ENCODE measurements around the gene DDR2.
"Not testable (repeated sequence)": the region's sequence is repeated elsewhere in the genome, so short reads cannot be mapped to it uniquely, and the experiment has no call there.

DDR2 gene

DNA sequence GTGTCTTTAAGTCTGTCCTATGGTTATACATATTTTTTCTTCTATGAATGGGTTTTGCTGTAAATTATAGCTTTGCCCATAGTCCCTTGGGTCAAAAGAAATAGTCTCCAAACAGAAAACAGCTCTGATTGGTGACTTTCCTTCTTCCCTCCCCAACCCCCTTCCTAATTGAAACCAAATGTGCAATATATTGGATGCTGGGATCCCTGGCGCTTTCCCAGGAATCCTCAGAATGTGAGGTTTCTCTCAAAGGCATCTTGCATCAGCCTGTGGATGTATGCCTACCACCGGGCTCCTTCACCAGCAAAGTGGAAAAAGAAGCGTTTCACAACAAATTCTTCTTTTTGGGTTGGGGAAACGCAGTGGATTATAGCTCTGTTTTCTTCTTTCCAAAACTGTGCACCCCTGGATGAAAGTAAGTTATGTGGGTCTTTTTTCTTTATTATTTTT lies at the start of gene DDR2:
DDR2 (plus strand) TSS at position 248 of the 450 bp plus-strand sequence. CDS start 86,600 bp downstream, outside the sequence.
- Histone ChIP-seq H3K27me3 (ENCODE audit: control insufficient read depth in 1 of 2, insufficient read depth in 2 of 2, low read length in 2 of 2) (no peaks in the 10 kb centered on the region), H3K4me1 (ENCODE audit: control insufficient read depth in 1 of 2, insufficient read depth in 2 of 2, low read length in 2 of 2) (no peaks in the 10 kb centered on the region), H3K9ac (ENCODE audit: low read depth in 1 of 2, low read length in 2 of 2) (peak within 1 kb of the TSS in 1 of 2 donors; percentile 45), H3K9me3 (ENCODE audit: control insufficient read depth in 1 of 2, low read length in 2 of 2) (no peaks in the 10 kb centered on the region), H3K27ac (ENCODE audit: low read depth, low read length) (peak within 1 kb of the TSS; percentile 37), H3K36me3 (ENCODE audit: control insufficient read depth in 1 of 2, insufficient read depth in 2 of 2, low read length in 2 of 2) (no peaks in the 10 kb centered on the region), H3K4me3 (ENCODE audit: low read depth in 1 of 2, low read length in 2 of 2) (peak within 1 kb of the TSS; percentile 37 to 49)

DNA sequence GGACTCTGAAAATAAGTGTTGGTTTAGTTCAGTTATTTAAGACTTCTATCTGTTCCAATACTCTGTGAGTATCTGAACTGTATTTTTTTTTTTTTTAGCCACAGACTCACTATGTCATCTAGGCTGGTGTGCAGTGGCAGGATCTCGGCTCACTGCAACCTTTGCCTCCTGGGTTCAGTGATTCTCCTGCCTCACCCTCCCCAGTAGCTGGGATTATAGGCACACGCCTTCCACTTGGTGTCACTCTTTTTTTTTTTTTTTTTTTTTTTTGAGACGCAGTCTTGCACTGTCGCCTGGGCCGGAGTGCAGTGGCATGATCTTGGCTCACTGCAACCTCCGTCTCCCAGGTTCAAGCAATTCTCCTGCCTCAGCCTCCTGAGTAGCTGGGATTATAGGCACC lies 49.4 kb upstream of the DDR2 start:
- not testable (repeated sequence) for H3K4me1 ChIP-seq (ENCODE audit: control insufficient read depth in 1 of 2, insufficient read depth in 2 of 2, low read length in 2 of 2); H3K4me3 ChIP-seq (ENCODE audit: low read depth in 1 of 2, low read length in 2 of 2); H3K27me3 ChIP-seq (ENCODE audit: control insufficient read depth in 1 of 2, insufficient read depth in 2 of 2, low read length in 2 of 2); H3K9ac ChIP-seq (ENCODE audit: low read depth in 1 of 2, low read length in 2 of 2); H3K9me3 ChIP-seq (ENCODE audit: control insufficient read depth in 1 of 2, low read length in 2 of 2); H3K27ac ChIP-seq (ENCODE audit: low read depth, low read length)
- H3K36me3 ChIP-seq (ENCODE audit: control insufficient read depth in 1 of 2, insufficient read depth in 2 of 2, low read length in 2 of 2), result peaks cover 9 to 54% of the 10 kb centered on the region in 2 donors

DNA sequence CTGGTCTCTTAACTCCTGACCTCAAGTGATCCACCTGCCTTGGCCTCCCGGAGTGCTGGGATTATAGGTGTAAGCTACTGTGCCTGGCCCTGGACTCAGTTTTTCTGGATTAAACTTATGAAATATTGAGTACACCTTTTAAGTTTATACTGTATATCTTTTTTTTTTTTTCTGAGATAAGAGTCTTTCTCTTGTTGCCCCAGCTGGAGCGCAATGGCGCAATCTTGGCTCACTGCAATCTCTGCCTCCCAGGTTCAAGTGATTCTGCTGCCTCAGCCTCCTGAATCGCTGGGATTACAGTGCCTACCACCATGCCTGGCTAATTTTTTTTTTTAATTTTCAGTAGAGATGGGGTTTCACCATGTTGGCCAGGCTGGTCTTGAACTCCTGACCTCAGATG lies 47.2 kb upstream of the DDR2 start:
- not testable (repeated sequence) for H3K27ac ChIP-seq (ENCODE audit: low read depth, low read length); H3K4me3 ChIP-seq (ENCODE audit: low read depth in 1 of 2, low read length in 2 of 2); H3K4me1 ChIP-seq (ENCODE audit: control insufficient read depth in 1 of 2, insufficient read depth in 2 of 2, low read length in 2 of 2); H3K9me3 ChIP-seq (ENCODE audit: control insufficient read depth in 1 of 2, low read length in 2 of 2); H3K9ac ChIP-seq (ENCODE audit: low read depth in 1 of 2, low read length in 2 of 2); H3K27me3 ChIP-seq (ENCODE audit: control insufficient read depth in 1 of 2, insufficient read depth in 2 of 2, low read length in 2 of 2)
- H3K36me3 ChIP-seq (ENCODE audit: control insufficient read depth in 1 of 2, insufficient read depth in 2 of 2, low read length in 2 of 2), result peaks cover 13 to 49% of the 10 kb centered on the region in 2 donors

DNA sequence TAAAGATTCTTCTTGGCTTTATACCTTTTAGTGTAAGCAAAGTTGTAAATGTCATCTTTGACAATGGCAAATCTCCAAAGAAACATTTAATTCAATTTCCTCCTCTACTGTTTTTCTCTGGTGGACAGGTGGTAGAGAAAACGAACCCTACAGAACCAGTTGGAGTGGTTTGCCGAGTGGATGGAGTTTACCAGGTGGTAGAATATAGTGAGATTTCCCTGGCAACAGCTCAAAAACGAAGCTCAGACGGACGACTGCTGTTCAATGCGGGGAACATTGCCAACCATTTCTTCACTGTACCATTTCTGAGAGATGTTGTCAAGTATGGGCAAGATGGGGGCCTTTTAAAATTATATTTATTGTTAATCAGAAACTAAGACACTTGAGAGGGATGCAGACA lies 44.9 kb upstream of the DDR2 start:
- no peaks in the 10 kb centered on the region for H3K27me3 ChIP-seq (ENCODE audit: control insufficient read depth in 1 of 2, insufficient read depth in 2 of 2, low read length in 2 of 2)
- H3K27ac ChIP-seq (ENCODE audit: low read depth, low read length), result no peak overlapping the region
- H3K4me1 ChIP-seq (ENCODE audit: control insufficient read depth in 1 of 2, insufficient read depth in 2 of 2, low read length in 2 of 2), result peaks cover 0 to 4% of the 10 kb centered on the region in 2 donors
- H3K9ac ChIP-seq (ENCODE audit: low read depth in 1 of 2, low read length in 2 of 2), result no peak overlapping the region
- peaks cover 15 to 51% of the 10 kb centered on the region in 2 donors for H3K36me3 ChIP-seq (ENCODE audit: control insufficient read depth in 1 of 2, insufficient read depth in 2 of 2, low read length in 2 of 2)
- no peak overlapping the region for H3K4me3 ChIP-seq (ENCODE audit: low read depth in 1 of 2, low read length in 2 of 2)
- H3K9me3 ChIP-seq (ENCODE audit: control insufficient read depth in 1 of 2, low read length in 2 of 2), result no peaks in the 10 kb centered on the region

DNA sequence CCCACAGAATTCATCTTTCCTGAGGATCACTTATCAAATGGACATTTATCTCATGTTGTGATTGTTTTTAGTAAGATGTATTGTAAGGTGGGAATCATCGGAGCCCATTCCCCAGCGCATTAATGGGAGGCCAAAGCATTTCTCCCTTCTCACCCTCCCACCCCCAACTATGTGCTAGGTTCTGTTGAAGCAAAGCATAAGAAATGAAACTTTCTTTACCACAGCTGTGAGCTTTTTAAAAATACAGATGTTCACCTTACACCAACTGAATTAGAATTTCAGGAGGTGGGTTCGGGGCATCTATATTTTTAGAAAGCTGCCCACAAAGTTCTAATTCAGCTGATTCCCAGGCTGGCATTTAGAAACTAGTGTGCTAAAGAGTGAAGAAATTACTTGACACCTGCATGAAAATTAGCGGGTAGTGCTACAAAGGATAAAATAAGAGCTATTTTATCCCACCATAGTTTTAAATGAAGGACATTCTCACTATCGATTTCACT lies 44.5 kb upstream of the DDR2 start:
- no peak overlapping the region for H3K27ac ChIP-seq (ENCODE audit: low read depth, low read length)
- no peak overlapping the region for H3K4me3 ChIP-seq (ENCODE audit: low read depth in 1 of 2, low read length in 2 of 2)
- peaks cover 20 to 55% of the 10 kb centered on the region in 2 donors for H3K36me3 ChIP-seq (ENCODE audit: control insufficient read depth in 1 of 2, insufficient read depth in 2 of 2, low read length in 2 of 2)
- no peaks in the 10 kb centered on the region for H3K9me3 ChIP-seq (ENCODE audit: control insufficient read depth in 1 of 2, low read length in 2 of 2)
- H3K27me3 ChIP-seq (ENCODE audit: control insufficient read depth in 1 of 2, insufficient read depth in 2 of 2, low read length in 2 of 2), result no peaks in the 10 kb centered on the region
- no peak overlapping the region for H3K9ac ChIP-seq (ENCODE audit: low read depth in 1 of 2, low read length in 2 of 2)
- H3K4me1 ChIP-seq (ENCODE audit: control insufficient read depth in 1 of 2, insufficient read depth in 2 of 2, low read length in 2 of 2), result peaks cover 0 to 4% of the 10 kb centered on the region in 2 donors

DNA sequence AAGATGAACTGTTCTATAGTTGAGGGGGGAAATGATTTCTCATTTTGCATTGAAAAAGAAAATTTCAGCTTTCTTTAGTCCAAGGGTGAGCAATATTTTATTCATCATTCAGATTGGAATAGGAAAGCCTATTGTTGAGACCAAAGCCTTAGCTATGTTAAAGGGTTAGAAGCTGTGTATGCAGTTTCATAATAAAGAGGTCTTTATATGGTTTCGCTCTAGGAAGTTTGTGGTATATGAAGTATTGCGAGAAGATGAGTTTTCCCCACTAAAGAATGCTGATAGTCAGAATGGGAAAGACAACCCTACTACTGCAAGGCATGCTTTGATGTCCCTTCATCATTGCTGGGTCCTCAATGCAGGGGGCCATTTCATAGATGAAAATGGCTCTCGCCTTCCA lies 42.2 kb upstream of the DDR2 start:
- Histone ChIP-seq H3K4me1 (ENCODE audit: control insufficient read depth in 1 of 2, insufficient read depth in 2 of 2, low read length in 2 of 2) (no peaks in the 10 kb centered on the region), H3K4me3 (ENCODE audit: low read depth in 1 of 2, low read length in 2 of 2) (no peak overlapping the region), H3K9ac (ENCODE audit: low read depth in 1 of 2, low read length in 2 of 2) (no peak overlapping the region), H3K27me3 (ENCODE audit: control insufficient read depth in 1 of 2, insufficient read depth in 2 of 2, low read length in 2 of 2) (no peaks in the 10 kb centered on the region), H3K36me3 (ENCODE audit: control insufficient read depth in 1 of 2, insufficient read depth in 2 of 2, low read length in 2 of 2) (peaks cover 27 to 61% of the 10 kb centered on the region in 2 donors), H3K9me3 (ENCODE audit: control insufficient read depth in 1 of 2, low read length in 2 of 2) (no peaks in the 10 kb centered on the region), H3K27ac (ENCODE audit: low read depth, low read length) (no peak overlapping the region)

DNA sequence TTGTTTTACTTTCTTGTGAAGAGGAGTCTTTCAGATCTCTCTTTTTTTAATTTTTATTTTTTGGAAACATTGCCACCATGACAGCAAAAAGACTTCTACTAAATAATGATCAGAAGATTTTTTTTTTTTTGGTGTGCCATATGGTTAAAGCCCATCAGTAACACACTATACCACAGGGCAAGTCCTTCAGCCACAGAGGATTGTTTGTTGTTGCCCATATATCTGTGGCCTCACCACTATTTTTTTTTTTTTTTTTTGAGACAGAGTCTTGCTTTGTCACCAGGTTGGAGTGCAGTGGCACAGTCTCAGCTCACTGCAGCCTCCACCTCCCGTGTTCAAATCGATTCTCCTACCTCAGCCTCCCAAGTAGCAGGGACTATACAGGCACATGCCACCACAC lies 41.6 kb upstream of the DDR2 start:
- H3K9ac ChIP-seq (ENCODE audit: low read depth in 1 of 2, low read length in 2 of 2), result no peak overlapping the region
- no peak overlapping the region for H3K27ac ChIP-seq (ENCODE audit: low read depth, low read length)
- H3K27me3 ChIP-seq (ENCODE audit: control insufficient read depth in 1 of 2, insufficient read depth in 2 of 2, low read length in 2 of 2), result no peaks in the 10 kb centered on the region
- H3K4me1 ChIP-seq (ENCODE audit: control insufficient read depth in 1 of 2, insufficient read depth in 2 of 2, low read length in 2 of 2), result no peaks in the 10 kb centered on the region
- H3K4me3 ChIP-seq (ENCODE audit: low read depth in 1 of 2, low read length in 2 of 2), result no peak overlapping the region
- H3K9me3 ChIP-seq (ENCODE audit: control insufficient read depth in 1 of 2, low read length in 2 of 2), result no peaks in the 10 kb centered on the region
- H3K36me3 ChIP-seq (ENCODE audit: control insufficient read depth in 1 of 2, insufficient read depth in 2 of 2, low read length in 2 of 2), result peaks cover 31 to 65% of the 10 kb centered on the region in 2 donors

DNA sequence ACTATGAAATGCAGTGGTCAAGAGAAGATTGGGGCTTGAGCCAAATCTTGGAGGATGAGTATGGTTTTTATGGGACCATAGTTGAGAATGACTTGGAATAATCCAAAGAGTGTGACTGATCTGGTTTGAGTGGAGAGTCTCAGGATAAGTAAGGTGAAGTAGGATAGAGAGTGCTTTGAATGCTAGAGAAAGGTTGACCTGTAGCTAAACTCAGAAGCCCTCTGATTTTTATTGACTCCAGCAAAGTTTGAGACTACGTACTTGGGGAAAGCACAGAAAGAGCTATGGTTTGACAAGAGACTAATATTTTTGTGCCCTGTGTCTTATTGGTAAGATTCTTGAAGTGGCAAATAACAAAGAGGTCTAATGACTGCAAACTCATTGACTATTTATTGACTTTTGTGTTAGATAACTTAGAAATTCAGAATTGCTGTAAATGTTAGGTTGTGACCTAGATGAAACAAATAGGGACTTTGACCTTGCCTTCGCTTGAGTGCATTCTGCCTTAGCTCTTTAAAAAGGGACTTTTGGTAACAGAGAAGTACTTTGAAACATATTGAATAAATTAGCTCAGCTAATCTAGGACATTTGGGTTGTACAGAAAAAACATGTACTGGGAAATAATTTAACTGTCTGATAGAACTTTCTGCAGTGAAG lies 35.6 kb upstream of the DDR2 start:
- H3K9me3 ChIP-seq (ENCODE audit: control insufficient read depth in 1 of 2, low read length in 2 of 2), result no peaks in the 10 kb centered on the region
- H3K27ac ChIP-seq (ENCODE audit: low read depth, low read length), result no peak overlapping the region
- H3K36me3 ChIP-seq (ENCODE audit: control insufficient read depth in 1 of 2, insufficient read depth in 2 of 2, low read length in 2 of 2), result peaks cover 21 to 63% of the 10 kb centered on the region in 2 donors
- H3K27me3 ChIP-seq (ENCODE audit: control insufficient read depth in 1 of 2, insufficient read depth in 2 of 2, low read length in 2 of 2), result no peaks in the 10 kb centered on the region
- H3K4me3 ChIP-seq (ENCODE audit: low read depth in 1 of 2, low read length in 2 of 2), result no peak overlapping the region
- peaks cover 0 to 6% of the 10 kb centered on the region in 2 donors for H3K4me1 ChIP-seq (ENCODE audit: control insufficient read depth in 1 of 2, insufficient read depth in 2 of 2, low read length in 2 of 2)
- H3K9ac ChIP-seq (ENCODE audit: low read depth in 1 of 2, low read length in 2 of 2), result no peak overlapping the region

DNA sequence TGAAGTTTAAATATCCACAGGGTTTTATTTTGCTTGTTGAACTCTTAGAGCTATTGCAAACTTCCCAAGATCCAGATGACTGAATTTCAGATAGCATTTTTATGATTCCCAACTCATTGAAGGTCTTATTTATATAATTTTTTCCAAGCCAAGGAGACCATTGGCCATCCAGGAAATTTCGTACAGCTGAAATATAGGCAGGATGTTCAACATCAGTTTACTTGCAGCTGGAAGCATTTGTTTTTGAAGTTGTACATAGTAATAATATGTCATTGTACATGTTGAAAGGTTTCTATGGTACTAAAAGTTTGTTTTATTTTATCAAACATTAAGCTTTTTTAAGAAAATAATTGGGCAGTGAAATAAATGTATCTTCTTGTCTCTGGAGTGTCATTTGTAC lies 32.8 kb upstream of the DDR2 start:
- Histone ChIP-seq H3K27me3 (ENCODE audit: control insufficient read depth in 1 of 2, insufficient read depth in 2 of 2, low read length in 2 of 2) (no peaks in the 10 kb centered on the region), H3K4me3 (ENCODE audit: low read depth in 1 of 2, low read length in 2 of 2) (no peak overlapping the region), H3K27ac (ENCODE audit: low read depth, low read length) (no peak overlapping the region), H3K4me1 (ENCODE audit: control insufficient read depth in 1 of 2, insufficient read depth in 2 of 2, low read length in 2 of 2) (peaks cover 0 to 6% of the 10 kb centered on the region in 2 donors), H3K9ac (ENCODE audit: low read depth in 1 of 2, low read length in 2 of 2) (no peak overlapping the region), H3K36me3 (ENCODE audit: control insufficient read depth in 1 of 2, insufficient read depth in 2 of 2, low read length in 2 of 2) (peaks cover 16 to 55% of the 10 kb centered on the region in 2 donors), H3K9me3 (ENCODE audit: control insufficient read depth in 1 of 2, low read length in 2 of 2) (no peaks in the 10 kb centered on the region)

DNA sequence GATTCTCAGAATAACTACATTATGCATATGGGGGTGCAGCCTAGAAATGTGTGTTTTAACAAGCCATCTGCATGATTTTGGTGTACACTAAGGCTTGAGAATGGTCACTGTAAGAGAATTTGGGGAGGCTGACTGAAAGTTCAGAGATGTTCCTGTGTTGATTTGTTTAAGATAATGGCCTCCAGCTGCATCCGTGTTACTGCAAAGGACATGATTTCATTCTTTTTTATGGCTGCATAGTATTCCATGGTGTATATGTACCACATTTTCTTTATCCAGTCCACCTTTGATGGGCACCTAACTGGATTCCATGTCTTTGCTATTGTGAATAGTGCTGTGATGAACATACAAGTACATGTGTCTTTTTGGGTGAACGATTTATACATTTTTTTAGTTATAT lies 29.1 kb upstream of the DDR2 start:
- not testable (repeated sequence) for H3K27me3 ChIP-seq (ENCODE audit: control insufficient read depth in 1 of 2, insufficient read depth in 2 of 2, low read length in 2 of 2); H3K9me3 ChIP-seq (ENCODE audit: control insufficient read depth in 1 of 2, low read length in 2 of 2); H3K9ac ChIP-seq (ENCODE audit: low read depth in 1 of 2, low read length in 2 of 2); H3K27ac ChIP-seq (ENCODE audit: low read depth, low read length); H3K4me1 ChIP-seq (ENCODE audit: control insufficient read depth in 1 of 2, insufficient read depth in 2 of 2, low read length in 2 of 2); H3K4me3 ChIP-seq (ENCODE audit: low read depth in 1 of 2, low read length in 2 of 2)
- H3K36me3 ChIP-seq (ENCODE audit: control insufficient read depth in 1 of 2, insufficient read depth in 2 of 2, low read length in 2 of 2), result peaks cover 10 to 36% of the 10 kb centered on the region in 2 donors
